ENCODE measurements around the gene HES7. TPM values are rescaled to one million over a fixed set of nuclear protein-coding genes. Genes with fewer than 3 reads are reported as not detected.

Gene HES7
- total and polyA plus RNA-seq, 9 of the 15 experiments (the other 6 are each of a cell fraction or from before 2014, with no cell fraction given), result 0.03 to 1.7 (median 0.14) TPM; not detected in 1

DNA sequence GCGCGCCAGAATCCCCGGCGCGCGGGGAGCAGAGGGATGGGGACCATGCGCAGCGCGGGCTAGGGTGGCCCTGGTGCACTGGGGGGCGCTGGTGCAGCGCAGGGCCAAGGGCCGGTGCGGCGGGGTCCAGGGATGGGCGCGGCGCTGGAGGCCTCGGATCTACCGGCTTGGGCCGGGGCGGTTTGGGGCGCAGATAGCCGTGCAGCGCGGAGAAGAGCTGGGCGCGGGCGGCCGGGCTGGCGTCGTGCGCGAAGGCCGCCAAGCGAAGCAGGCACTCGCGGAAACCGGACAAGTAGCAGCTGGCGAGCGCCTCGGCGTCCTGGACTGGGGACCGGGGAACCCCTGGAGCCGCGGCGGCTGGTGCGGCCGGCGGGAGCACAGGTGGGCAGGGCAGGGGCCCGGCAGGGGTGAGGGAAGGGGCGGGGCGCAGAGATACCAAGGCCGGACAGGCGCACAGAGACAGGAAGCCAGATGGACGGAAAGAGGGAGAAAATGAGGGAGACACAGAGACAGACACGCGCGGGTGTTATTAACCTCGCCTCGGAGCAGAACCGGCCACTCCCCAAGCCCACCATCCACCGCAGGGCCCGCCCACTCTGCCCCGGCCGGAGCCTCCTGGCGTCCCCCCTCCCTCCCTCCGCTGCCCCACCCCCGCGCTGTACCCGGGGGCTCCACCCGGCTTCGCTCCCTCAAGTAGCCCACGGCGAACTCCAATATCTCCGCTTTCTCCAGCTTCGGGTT is 2.1 kb downstream of the HES7 start (continued):
- no peak for TF ChIP-seq ZC3H11A (IDR thresholded peaks at IDR 0.05; ENCODE audit: low read depth, low read length)
- TF ChIP-seq ZNF184 (CRISPR knock-in tag; IDR thresholded peaks at IDR 0.05), result no peak
- no peak for TF ChIP-seq ELF1 (tag; IDR thresholded peaks at IDR 0.05)
- TF ChIP-seq RBM15 (IDR thresholded peaks at IDR 0.05; ENCODE audit: insufficient read depth, low read length), result no peak
- no peak for TF ChIP-seq ZNF239 (CRISPR knock-in tag; IDR thresholded peaks at IDR 0.05)
- TF ChIP-seq EZH2 (IDR thresholded peaks at IDR 0.05; ENCODE audit: borderline replicate concordance, low read depth, low read length), result no peak
- TF ChIP-seq E2F3 (CRISPR knock-in tag; IDR thresholded peaks at IDR 0.05), result no peak
- TF ChIP-seq ZNF431 (CRISPR knock-in tag; IDR thresholded peaks at IDR 0.05), result no peak
- no peak for TF ChIP-seq PHF20 (IDR thresholded peaks at IDR 0.05; ENCODE audit: partially characterized antibody)
- TF ChIP-seq ZNF140 (CRISPR knock-in tag; IDR thresholded peaks at IDR 0.05), result no peak
- TF ChIP-seq ZNF121 (CRISPR knock-in tag; conservative IDR thresholded peaks at IDR 0.05), result no peak
- TF ChIP-seq ZNF436 (CRISPR knock-in tag; IDR thresholded peaks at IDR 0.05), result no peak
- peak; percentile 47; the same call in 1 of the 2 replicates for TF ChIP-seq TFAP4 (CRISPR knock-in tag; IDR thresholded peaks at IDR 0.05; ENCODE audit: borderline replicate concordance)
- TF ChIP-seq NR3C1 (CRISPR knock-in tag; IDR thresholded peaks at IDR 0.05), result no peak
- peak; percentile 64; the same call in 1 of the 2 replicates for TF ChIP-seq MTA3 (IDR thresholded peaks at IDR 0.05; ENCODE audit: borderline replicate concordance)
- TF ChIP-seq, protein P1, sequence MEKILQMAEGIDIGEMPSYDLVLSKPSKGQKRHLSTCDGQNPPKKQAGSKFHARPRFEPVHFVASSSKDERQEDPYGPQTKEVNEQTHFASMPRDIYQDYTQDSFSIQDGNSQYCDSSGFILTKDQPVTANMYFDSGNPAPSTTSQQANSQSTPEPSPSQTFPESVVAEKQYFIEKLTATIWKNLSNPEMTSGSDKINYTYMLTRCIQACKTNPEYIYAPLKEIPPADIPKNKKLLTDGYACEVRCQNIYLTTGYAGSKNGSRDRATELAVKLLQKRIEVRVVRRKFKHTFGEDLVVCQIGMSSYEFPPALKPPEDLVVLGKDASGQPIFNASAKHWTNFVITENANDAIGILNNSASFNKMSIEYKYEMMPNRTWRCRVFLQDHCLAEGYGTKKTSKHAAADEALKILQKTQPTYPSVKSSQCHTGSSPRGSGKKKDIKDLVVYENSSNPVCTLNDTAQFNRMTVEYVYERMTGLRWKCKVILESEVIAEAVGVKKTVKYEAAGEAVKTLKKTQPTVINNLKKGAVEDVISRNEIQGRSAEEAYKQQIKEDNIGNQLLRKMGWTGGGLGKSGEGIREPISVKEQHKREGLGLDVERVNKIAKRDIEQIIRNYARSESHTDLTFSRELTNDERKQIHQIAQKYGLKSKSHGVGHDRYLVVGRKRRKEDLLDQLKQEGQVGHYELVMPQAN (IDR thresholded peaks at IDR 0.05; ENCODE audit: borderline replicate concordance), result no peak
- TF ChIP-seq MCM5 (IDR thresholded peaks at IDR 0.05; ENCODE audit: low read depth), result no peak
- TF ChIP-seq GTF2B (IDR thresholded peaks at IDR 0.05; ENCODE audit: extremely low read depth, insufficient read length), result no peak
- TF ChIP-seq ZFP30 (CRISPR knock-in tag; IDR thresholded peaks at IDR 0.05; ENCODE audit: borderline replicate concordance), result no peak
- TF ChIP-seq MXI1 (IDR thresholded peaks at IDR 0.05; ENCODE audit: low read depth, low read length), result no peak
- no peak for TF ChIP-seq CBX8 (IDR thresholded peaks at IDR 0.05; ENCODE audit: borderline replicate concordance, extremely low read depth, low read depth, low read length, poor library complexity, severe bottlenecking)
- no peak for TF ChIP-seq HNRNPLL (IDR thresholded peaks at IDR 0.05; ENCODE audit: low read depth, low read length, poor library complexity, severe bottlenecking)
- no peak for TF ChIP-seq ZNF668 (CRISPR knock-in tag; IDR thresholded peaks at IDR 0.05)
- TF ChIP-seq ZNF174 (CRISPR knock-in tag; IDR thresholded peaks at IDR 0.05), result no peak
- no peak for TF ChIP-seq FOXM1 (IDR thresholded peaks at IDR 0.05; ENCODE audit: low read depth)
- TF ChIP-seq FOXM1 (CRISPR knock-in tag; IDR thresholded peaks at IDR 0.05; ENCODE audit: low read depth), result no peak
- TF ChIP-seq TAL1 (IDR thresholded peaks at IDR 0.05), result no peak
- peak; percentile 58; the same call in 1 of the 2 replicates for TF ChIP-seq SAFB (IDR thresholded peaks at IDR 0.05; ENCODE audit: borderline replicate concordance, low read depth, low read length)

All from K562 (cell line).